HG03280 (cell line): ENCODE measurements around the gene EPB41L4B.

Experiments used
- ATAC-seq: cut with Tn5 transposase; IDR thresholded peaks from one replicate; pipeline ENCODE4 v1.9.1; 2021; ENCODE audit warnings: mild to moderate bottlenecking, moderate library complexity; ENCODE audit not compliant: unreplicated experiment

The EPB41L4B gene

DNA sequence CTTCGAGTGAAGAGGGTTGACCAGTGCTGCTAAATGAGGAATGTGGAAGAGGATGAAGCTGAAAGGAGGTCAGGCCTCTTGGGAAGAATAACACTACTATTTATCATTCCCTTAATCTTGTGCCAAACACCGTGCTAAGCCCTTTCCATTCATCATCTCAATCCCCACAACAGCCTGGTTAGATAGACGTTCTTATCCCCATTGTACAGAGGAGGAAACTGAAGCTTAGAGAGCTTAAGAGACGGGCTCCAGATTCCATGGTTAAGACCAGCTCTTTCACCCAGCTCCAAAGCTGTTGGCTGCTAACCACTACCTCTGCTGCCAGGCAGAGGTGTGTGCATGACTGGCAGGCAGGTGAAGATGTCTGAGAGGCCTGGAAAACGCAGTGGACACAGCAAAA, 868 bp upstream of the EPB41L4B start:
- no peak for ATAC-seq

- ATAC-seq, result peak; percentile 33
These were observed 523 bp downstream of the EPB41L4B start for GRCh38 chr9:109320331-109320741.

DNA sequence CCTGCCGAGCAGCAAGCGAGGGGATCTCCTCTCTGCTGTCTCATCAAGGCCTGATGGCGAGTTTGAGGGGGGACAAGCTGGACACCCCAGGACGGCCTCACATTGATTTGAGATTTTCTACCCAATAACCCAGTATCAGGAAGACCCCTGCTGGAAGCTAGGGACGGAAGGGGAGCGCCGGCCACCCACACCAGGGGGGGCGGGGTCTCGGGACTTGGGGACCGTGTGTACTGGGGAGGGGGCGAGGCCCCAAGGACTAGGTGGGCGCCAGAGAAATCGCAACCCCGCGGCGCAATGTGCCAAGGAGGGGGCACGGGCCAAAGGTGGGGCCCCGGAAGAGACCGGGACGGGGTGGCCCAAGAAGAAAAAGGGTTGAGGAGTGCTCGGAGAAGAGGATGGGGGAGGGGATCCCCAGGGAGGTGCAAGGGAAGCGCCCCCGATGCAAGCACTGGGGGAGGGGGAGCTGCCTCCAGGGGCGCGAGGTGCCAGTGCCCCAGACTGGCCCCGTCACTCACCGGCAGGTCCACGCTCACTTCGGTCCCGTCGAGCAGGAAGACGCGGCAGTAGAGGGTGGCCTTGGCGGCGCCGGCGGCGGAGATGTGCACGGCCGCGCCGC, 1.1 kb downstream of the EPB41L4B start:
- peak; percentile 19 for ATAC-seq

- ATAC-seq, result no peak
These were observed 1.7 kb downstream of the EPB41L4B start for GRCh38 chr9:109319017-109319625.

GRCh38 chr9:109317979-109318741, 2.7 kb downstream of the EPB41L4B start:
- no peak for ATAC-seq

DNA sequence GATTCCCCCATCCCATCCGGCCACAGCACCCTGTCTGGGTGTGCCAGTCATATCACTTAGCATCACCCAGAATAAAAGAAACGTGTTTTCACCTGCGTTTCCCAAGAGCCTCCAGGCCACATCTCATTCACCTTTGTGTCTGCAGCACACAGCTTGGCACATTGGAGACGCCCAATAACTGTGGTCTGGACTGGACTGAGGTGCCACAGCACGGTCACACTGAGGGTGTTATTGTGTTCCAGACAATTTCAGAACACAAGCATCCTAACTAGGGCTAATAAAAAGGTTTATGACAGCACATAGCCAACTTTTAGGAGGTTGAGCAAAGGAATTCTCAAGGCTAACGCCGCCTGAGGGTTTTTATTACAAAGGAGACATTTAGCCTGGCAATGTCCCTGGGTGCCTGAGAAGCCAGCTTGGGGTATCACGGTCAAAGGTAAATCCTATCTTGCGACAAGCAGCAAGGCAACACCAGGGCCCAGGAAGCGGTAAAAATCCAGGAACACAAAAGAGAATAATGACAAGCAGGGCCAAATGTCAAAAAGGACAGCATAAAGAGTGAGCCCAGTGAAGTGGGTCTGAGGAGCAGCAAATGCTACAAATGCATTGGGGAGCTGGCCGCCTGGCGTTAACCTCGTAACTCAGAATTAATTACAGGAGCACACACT, 3.4 kb downstream of the EPB41L4B start:
- no peak for ATAC-seq

- no peak for ATAC-seq
These were observed 4.6 kb downstream of the EPB41L4B start for GRCh38 chr9:109316207-109316640.

GRCh38 chr9:109315480-109316206, 5.2 kb downstream of the EPB41L4B start:
- ATAC-seq, result no peak

DNA sequence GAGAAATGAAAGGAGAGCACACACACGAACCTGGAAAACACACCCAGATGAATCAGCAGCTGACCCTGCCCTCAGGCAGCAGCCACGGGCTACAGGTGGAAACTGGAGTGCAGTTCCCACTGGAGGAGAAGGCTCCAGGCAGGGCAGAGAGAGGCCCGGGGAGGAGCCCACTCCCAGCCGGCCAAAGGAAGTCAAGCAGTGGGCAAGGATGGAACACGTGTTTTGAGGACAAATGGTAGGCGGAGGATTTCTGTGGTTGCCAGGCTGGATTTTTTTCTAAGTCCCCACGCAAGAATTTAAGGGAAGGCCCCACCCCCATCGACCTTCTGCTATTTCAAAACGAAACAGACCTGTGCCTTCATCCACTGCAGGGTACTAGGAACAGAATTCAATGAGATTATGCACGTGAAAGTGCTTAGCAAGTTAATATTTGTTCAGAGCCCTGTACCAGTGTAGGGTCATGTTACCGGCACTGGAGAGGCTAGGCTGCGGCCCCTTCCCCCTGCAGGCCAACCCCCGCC, 6.8 kb downstream of the EPB41L4B start:
- no peak for ATAC-seq

GRCh38 chr9:109313351-109313750, 7.5 kb downstream of the EPB41L4B start:
- no peak for ATAC-seq

DNA sequence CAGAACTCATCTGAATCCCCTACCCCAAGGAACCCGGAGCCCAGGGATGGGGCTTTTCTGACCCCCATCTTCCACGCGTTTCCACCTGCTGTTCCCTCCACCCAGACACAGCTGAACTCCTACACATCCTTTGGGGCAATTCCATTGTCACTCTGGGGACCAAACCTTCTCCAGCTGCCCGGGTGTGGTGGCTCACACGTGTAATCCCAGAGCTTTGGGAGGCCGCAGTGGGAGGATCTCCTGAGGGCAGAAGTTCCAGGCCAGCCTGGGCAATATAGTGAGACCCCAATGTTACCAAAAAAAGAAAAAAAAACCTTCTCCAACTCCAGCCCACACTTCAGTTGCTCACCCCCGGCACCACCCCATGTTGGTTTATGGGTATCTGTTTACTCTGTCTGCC, 8.1 kb downstream of the EPB41L4B start:
- no peak for ATAC-seq

GRCh38 chr9:109311731-109312130, 9.1 kb downstream of the EPB41L4B start:
- peak; percentile 64 for ATAC-seq

DNA sequence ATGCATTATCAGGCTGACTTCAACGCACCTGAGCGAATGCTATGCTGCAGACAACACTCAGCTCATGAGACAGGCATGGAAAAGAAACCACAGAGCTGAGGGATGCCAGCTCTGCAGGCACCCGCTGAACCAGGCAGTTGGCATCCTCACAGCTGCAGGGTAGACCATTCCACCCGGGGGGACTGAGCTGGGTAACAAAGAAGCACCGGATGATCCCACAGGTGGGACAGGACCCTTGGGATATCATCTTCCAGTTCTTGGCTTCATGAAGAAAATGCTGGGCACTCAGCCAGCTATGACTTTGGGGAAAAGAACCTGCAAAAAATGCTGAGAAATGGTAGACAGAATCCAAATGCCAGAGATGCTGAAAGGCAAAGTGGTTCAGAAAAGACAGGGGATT, 9.6 kb downstream of the EPB41L4B start:
- no peak for ATAC-seq

DNA sequence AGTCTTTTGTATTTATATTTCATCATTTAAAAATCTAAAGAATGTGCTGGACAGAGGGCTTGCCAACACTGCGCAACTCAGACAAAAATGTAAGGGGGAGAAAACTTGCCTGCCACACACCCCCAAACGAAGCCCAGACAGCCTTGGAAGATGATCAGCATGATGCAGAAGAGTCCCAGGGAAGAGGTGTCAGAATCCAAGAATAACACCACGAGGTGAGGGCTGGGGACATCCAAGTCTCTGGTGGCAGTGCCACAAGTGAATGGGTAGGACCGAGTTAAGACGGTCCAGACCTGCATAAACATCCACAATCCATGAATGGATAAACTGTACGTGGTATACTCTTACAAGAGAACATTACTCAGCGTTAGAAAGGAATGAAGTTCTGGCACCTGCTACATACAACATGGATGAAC, 10.4 kb downstream of the EPB41L4B start:
- no peak for ATAC-seq

GRCh38 chr9:109309282-109309681, 11.6 kb downstream of the EPB41L4B start:
- no peak for ATAC-seq

DNA sequence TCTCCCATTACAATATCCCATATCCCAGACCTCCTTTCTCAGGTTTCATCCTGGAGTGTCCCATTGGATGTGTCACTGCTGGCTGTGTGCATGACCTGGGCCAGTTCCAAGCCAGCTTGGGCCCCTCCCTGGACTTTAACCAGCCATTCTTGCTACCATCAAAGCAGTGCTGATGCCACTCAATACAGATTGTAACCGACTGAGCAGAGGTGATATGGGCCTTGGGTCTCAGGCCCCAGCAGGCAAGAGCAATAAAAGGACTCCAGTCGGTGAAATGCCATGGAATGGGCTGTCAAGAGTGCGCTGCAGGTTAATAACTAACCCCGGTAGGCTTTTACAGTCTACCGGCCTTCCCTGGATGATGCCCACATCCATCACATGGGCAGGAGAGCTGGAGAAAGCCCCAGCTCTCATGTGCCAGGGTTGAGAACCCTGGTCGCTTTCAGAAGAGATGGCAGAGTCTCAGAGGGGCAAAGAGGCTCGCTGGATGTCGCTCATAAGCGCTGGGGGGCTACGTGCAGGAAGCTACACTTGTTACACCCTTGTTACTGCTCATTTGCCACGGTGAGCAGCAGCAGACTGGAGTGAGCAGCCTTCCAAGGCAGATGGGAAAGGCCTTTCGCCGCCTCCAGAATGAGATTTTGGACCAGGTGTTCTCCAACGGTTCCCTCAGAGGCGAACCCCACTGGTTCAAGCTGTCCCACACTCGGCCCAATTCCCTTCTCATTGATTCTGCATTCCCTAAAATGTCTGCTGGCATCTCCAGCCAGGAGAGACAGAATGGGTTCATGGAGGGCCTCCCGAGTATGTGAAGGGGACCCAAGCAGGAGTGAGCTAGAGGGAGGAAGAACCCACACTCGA, 13.2 kb downstream of the EPB41L4B start:
- ATAC-seq, result no peak

DNA sequence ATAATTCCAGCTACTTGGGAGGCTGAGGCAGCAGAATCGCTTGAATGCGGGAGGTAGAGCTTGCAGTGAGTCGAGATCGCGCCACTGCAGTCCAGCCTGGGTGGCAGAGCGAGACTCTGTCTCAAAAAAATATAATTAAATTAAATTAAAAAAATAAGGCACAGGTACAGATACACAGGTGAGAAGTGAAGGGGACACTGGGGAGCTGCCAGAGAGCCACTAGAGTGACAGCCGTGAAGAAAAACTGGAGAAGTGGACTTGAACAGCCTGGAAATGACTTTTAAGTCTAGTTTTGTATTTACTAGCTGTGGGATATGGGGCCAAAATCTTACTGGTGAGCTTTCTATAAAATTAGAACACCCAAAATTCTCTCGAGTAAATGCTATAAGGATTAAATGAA, 15.1 kb downstream of the EPB41L4B start:
- no peak for ATAC-seq

GRCh38 chr9:109304347-109304746, 16.5 kb downstream of the EPB41L4B start:
- no peak for ATAC-seq

DNA sequence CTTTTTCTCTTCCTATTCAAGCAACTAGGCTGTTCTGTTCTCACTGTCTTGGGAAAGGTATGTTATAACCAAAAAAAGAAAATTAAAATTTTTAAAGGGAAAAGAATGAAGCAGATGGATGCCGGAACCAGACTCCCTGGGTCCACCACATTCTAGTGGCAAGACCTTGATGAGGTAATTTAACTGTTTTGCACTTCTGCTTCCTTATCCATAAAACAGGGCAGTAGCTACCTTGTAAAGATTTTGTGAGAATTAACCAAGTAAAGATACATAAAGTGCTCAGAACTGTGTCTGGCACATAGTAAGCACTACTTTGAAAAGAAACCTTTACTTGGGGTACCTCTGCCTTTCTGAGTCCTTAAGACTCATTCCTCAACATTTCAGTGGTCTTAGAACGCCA, 17.0 kb downstream of the EPB41L4B start:
- no peak for ATAC-seq

- no peak for ATAC-seq
These were observed 18.3 kb downstream of the EPB41L4B start for GRCh38 chr9:109302606-109303005.
